K562 (cell line): ENCODE data around the gene TRIM38. TPM values are rescaled to one million over a fixed set of nuclear protein-coding genes. Genes with fewer than 3 reads are reported as not detected.

Experiments
- CTBP1 ChIP-seq: fragments of 450-650 bp; IDR thresholded peaks from 2 replicates; pipeline ENCODE4 v1.6.1; 2016; ENCODE audit warnings: borderline replicate concordance
- DMBX1 ChIP-seq: fragments of 250-450 bp; sonication (Bioruptor Pico); IDR thresholded peaks from 2 replicates; pipeline ENCODE4 v1.8.0; 2022; ENCODE audit warnings: inconsistent platforms, mild to moderate bottlenecking, moderate library complexity, borderline replicate concordance
- FIP1L1 ChIP-seq: fragments of 200-400 bp; formaldehyde crosslinking; IDR thresholded peaks from 2 replicates; pipeline ENCODE4 v1.6.1; 2018; ENCODE audit warnings: mild to moderate bottlenecking, low read depth, low read length; ENCODE audit not compliant: poor library complexity, severe bottlenecking
- ILF3 ChIP-seq: fragments of 450-650 bp; IDR thresholded peaks from 2 replicates; pipeline ENCODE4 v1.6.1; 2018; ENCODE audit warnings: antibody characterized with exemption, mild to moderate bottlenecking, moderate library complexity, borderline replicate concordance
- TEAD2 ChIP-seq: fragments of 450-650 bp; IDR thresholded peaks from 2 replicates; pipeline ENCODE4 v1.6.1; 2016; ENCODE audit warnings: missing genetic modification characterization, control low read depth, missing compliant biosample characterization
- XRCC4 ChIP-seq: IDR thresholded peaks from one replicate; pipeline ENCODE4 v1.6.1; 2011; ENCODE audit not compliant: insufficient read depth, insufficient read length; ENCODE audit errors: extremely low read depth
- polyA plus RNA-seq, 8 experiments: library from polyadenylated mRNA; depleted of rRNA in 4 of 8; stranded (reverse) in 5 of 8; unstranded in 3 of 8; fragments of >200 nt; fragmentation: Nextera tagmentation in 2 of 8; fragmentation: Illumina TruSeq in 1 of 8; extraction: Ambion mirVana in 2 of 8; extraction: Trizol in 1 of 8; gene quantifications; 2 replicates each; pipeline versions ENCODE4 v1.2.1 to v1.2.3, GENCODE V29; 2011 to 2014; ENCODE audit warnings: inconsistent platforms in 1 of 8, missing spikeins in 1 of 8
- total RNA-seq, 7 experiments: library from RNA; depleted of rRNA in 6 of 7; stranded (reverse); fragments of >200 nt in 6 of 7; fragmentation: Illumina TruSeq in 2 of 7; extraction: Trizol in 2 of 7; gene quantifications; 2 replicates each; pipeline versions ENCODE4 v1.2.1 to v1.2.3, GENCODE V29; 2011 to 2021; ENCODE audit warnings: low replicate concordance in 1 of 7
- TF ChIP-seq, protein P1 (sequence below): sonication (generic); formaldehyde crosslinking; IDR thresholded peaks from 2 replicates; pipeline ENCODE4 v1.8.1; 2023; ENCODE audit warnings: missing genetic modification reagents, mild to moderate bottlenecking, borderline replicate concordance
- TF ChIP-seq, protein P2 (sequence below): sonication (generic); formaldehyde crosslinking; IDR thresholded peaks from 2 replicates; pipeline ENCODE4 v1.8.0; 2022; ENCODE audit warnings: mild to moderate bottlenecking, missing genetic modification reagents, borderline replicate concordance
- TF ChIP-seq, protein P3 (sequence below): fragments of 200-400 bp; formaldehyde crosslinking; IDR thresholded peaks from 2 replicates; pipeline ENCODE4 v1.6.1; 2017; ENCODE audit warnings: mild to moderate bottlenecking, low read depth, low read length, moderate library complexity
- TF ChIP-seq, protein P4 (sequence below): fragments of 250-450 bp; sonication (Bioruptor Pico); IDR thresholded peaks from 2 replicates; pipeline ENCODE4 v1.5.0; 2020; ENCODE audit warnings: mild to moderate bottlenecking, borderline replicate concordance
- TF ChIP-seq, protein P5 (sequence below): IDR thresholded peaks from 2 replicates; pipeline ENCODE4 v1.6.1; 2011; ENCODE audit not compliant: insufficient read length; ENCODE audit errors: extremely low read depth
- TF ChIP-seq, protein P6 (sequence below): fragments of 450-650 bp; conservative IDR thresholded peaks from 2 replicates; pipeline ENCODE4 v1.6.1; 2016; ENCODE audit warnings: missing genetic modification characterization, low read depth, mild to moderate bottlenecking, missing compliant biosample characterization, moderate library complexity

TRIM38 gene
- total and polyA plus RNA-seq, 9 of the 15 experiments (the other 6 are each of a cell fraction or from before 2014, with no cell fraction given): 1.7 to 6.7 (median 6.3) TPM

DNA sequence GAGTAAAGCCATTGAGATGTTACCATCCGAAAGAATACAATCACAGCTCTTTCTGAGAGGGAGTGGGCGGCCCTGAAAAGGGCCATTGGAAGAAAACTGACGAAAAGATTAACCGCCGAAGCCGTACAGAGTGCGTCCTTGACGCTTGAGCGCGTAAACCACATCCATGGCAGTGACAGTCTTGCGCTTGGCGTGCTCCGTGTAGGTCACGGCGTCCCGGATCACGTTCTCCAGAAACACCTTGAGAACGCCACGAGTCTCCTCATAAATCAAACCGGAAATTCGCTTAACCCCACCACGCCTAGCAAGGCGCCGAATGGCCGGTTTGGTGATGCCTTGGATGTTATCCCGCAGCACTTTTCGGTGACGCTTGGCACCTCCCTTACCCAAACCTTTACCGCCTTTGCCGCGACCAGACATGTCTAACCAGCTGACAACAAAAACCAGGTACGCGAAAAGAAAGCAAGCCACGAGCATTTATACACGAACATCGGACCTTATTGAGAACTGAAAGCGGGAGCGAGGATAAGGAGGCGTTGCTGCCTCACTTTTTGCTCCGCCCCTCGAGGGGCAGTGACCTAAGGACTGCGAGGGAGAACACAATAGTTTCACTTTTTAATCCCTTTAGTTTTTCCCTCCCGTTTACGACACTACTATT lies 64.4 kb downstream of the TRIM38 start (continued):
- TF ChIP-seq, protein P1, sequence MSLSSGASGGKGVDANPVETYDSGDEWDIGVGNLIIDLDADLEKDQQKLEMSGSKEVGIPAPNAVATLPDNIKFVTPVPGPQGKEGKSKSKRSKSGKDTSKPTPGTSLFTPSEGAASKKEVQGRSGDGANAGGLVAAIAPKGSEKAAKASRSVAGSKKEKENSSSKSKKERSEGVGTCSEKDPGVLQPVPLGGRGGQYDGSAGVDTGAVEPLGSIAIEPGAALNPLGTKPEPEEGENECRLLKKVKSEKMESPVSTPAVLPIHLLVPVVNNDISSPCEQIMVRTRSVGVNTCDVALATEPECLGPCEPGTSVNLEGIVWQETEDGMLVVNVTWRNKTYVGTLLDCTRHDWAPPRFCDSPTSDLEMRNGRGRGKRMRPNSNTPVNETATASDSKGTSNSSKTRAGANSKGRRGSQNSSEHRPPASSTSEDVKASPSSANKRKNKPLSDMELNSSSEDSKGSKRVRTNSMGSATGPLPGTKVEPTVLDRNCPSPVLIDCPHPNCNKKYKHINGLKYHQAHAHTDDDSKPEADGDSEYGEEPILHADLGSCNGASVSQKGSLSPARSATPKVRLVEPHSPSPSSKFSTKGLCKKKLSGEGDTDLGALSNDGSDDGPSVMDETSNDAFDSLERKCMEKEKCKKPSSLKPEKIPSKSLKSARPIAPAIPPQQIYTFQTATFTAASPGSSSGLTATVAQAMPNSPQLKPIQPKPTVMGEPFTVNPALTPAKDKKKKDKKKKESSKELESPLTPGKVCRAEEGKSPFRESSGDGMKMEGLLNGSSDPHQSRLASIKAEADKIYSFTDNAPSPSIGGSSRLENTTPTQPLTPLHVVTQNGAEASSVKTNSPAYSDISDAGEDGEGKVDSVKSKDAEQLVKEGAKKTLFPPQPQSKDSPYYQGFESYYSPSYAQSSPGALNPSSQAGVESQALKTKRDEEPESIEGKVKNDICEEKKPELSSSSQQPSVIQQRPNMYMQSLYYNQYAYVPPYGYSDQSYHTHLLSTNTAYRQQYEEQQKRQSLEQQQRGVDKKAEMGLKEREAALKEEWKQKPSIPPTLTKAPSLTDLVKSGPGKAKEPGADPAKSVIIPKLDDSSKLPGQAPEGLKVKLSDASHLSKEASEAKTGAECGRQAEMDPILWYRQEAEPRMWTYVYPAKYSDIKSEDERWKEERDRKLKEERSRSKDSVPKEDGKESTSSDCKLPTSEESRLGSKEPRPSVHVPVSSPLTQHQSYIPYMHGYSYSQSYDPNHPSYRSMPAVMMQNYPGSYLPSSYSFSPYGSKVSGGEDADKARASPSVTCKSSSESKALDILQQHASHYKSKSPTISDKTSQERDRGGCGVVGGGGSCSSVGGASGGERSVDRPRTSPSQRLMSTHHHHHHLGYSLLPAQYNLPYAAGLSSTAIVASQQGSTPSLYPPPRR (CRISPR knock-in tag): peak; percentile 87; the same call in 1 of the 2 replicates
- no peak for TF ChIP-seq XRCC4
- 0 out of 2 replicates have a peak, but pooled peaks have one; percentile 20 for TF ChIP-seq DMBX1 (CRISPR knock-in tag)
- TF ChIP-seq, protein P2, sequence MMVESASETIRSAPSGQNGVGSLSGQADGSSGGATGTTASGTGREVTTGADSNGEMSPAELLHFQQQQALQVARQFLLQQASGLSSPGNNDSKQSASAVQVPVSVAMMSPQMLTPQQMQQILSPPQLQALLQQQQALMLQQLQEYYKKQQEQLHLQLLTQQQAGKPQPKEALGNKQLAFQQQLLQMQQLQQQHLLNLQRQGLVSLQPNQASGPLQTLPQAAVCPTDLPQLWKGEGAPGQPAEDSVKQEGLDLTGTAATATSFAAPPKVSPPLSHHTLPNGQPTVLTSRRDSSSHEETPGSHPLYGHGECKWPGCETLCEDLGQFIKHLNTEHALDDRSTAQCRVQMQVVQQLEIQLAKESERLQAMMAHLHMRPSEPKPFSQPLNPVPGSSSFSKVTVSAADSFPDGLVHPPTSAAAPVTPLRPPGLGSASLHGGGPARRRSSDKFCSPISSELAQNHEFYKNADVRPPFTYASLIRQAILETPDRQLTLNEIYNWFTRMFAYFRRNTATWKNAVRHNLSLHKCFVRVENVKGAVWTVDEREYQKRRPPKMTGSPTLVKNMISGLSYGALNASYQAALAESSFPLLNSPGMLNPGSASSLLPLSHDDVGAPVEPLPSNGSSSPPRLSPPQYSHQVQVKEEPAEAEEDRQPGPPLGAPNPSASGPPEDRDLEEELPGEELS (CRISPR knock-in tag): 0 out of 2 replicates have a peak, but pooled peaks have one; percentile 17
- TF ChIP-seq ILF3: peak; percentile 31; the same call in 1 of the 2 replicates
- TF ChIP-seq, protein P3, sequence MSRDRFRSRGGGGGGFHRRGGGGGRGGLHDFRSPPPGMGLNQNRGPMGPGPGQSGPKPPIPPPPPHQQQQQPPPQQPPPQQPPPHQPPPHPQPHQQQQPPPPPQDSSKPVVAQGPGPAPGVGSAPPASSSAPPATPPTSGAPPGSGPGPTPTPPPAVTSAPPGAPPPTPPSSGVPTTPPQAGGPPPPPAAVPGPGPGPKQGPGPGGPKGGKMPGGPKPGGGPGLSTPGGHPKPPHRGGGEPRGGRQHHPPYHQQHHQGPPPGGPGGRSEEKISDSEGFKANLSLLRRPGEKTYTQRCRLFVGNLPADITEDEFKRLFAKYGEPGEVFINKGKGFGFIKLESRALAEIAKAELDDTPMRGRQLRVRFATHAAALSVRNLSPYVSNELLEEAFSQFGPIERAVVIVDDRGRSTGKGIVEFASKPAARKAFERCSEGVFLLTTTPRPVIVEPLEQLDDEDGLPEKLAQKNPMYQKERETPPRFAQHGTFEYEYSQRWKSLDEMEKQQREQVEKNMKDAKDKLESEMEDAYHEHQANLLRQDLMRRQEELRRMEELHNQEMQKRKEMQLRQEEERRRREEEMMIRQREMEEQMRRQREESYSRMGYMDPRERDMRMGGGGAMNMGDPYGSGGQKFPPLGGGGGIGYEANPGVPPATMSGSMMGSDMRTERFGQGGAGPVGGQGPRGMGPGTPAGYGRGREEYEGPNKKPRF: no peak
- TF ChIP-seq, protein P4, sequence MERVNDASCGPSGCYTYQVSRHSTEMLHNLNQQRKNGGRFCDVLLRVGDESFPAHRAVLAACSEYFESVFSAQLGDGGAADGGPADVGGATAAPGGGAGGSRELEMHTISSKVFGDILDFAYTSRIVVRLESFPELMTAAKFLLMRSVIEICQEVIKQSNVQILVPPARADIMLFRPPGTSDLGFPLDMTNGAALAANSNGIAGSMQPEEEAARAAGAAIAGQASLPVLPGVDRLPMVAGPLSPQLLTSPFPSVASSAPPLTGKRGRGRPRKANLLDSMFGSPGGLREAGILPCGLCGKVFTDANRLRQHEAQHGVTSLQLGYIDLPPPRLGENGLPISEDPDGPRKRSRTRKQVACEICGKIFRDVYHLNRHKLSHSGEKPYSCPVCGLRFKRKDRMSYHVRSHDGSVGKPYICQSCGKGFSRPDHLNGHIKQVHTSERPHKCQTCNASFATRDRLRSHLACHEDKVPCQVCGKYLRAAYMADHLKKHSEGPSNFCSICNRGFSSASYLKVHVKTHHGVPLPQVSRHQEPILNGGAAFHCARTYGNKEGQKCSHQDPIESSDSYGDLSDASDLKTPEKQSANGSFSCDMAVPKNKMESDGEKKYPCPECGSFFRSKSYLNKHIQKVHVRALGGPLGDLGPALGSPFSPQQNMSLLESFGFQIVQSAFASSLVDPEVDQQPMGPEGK (CRISPR knock-in tag): peak; percentile 82
- peak; percentile 56 for TF ChIP-seq FIP1L1
- no peak for TF ChIP-seq TEAD2
- TF ChIP-seq CTBP1: peak; percentile 92
- TF ChIP-seq, protein P5, sequence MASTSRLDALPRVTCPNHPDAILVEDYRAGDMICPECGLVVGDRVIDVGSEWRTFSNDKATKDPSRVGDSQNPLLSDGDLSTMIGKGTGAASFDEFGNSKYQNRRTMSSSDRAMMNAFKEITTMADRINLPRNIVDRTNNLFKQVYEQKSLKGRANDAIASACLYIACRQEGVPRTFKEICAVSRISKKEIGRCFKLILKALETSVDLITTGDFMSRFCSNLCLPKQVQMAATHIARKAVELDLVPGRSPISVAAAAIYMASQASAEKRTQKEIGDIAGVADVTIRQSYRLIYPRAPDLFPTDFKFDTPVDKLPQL: peak; percentile 90
- TF ChIP-seq, protein P6, sequence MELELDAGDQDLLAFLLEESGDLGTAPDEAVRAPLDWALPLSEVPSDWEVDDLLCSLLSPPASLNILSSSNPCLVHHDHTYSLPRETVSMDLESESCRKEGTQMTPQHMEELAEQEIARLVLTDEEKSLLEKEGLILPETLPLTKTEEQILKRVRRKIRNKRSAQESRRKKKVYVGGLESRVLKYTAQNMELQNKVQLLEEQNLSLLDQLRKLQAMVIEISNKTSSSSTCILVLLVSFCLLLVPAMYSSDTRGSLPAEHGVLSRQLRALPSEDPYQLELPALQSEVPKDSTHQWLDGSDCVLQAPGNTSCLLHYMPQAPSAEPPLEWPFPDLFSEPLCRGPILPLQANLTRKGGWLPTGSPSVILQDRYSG: no peak
